Upper lobe of left lung (tissue), 6 donors: ENCODE results near the gene CUTC. TPM values are rescaled to one million over a fixed set of nuclear protein-coding genes. Genes with fewer than 3 reads are reported as not detected.

ENCODE experiments used
- ATAC-seq, 2 donors: fragments of 200-7000 bp; cut with Tn5 transposase; one replicate each; pipeline ENCODE4 v1.9.1; 2022; ENCODE audit warnings: mild to moderate bottlenecking in 2 of 2, moderate library complexity in 2 of 2; ENCODE audit not compliant: low FRiP score in 2 of 2
- DNase-seq, 2 donors: peaks; one replicate each; pipeline ENCODE4 v3.0.0-alpha.2; 2019 to 2020
- H3K27ac ChIP-seq, 4 donors: fragments of 200-600 bp; sonication (generic); one replicate each; pipeline ENCODE4 v1.5.1; 2016 to 2019
- H3K27me3 ChIP-seq, 4 donors: fragments of 200-600 bp; sonication (generic); one replicate each; pipeline ENCODE4 v1.5.1; 2017 to 2019
- H3K36me3 ChIP-seq, 4 donors: fragments of 200-600 bp; sonication (generic); one replicate each; pipeline ENCODE4 v1.5.1; 2016 to 2019
- H3K4me1 ChIP-seq, 4 donors: fragments of 200-600 bp; sonication (generic); one replicate each; pipeline ENCODE4 v1.5.1; 2018 to 2019
- H3K4me3 ChIP-seq, 4 donors: fragments of 200-600 bp; sonication (generic); one replicate each; pipeline ENCODE4 v1.5.1; 2017 to 2019; ENCODE audit warnings: mild to moderate bottlenecking in 2 of 4, moderate library complexity in 1 of 4
- H3K9me3 ChIP-seq, 4 donors: fragments of 200-600 bp; sonication (generic); one replicate each; pipeline ENCODE4 v1.5.1; 2018 to 2019
- EP300 ChIP-seq, 4 donors: sonication (generic); formaldehyde crosslinking; IDR thresholded peaks; one replicate each; pipeline ENCODE4 v1.5.1; 2017; ENCODE audit warnings: antibody characterized with exemption in 4 of 4, control low read depth in 2 of 4
- POLR2A ChIP-seq, 4 donors: fragments of 450-650 bp; IDR thresholded peaks; one replicate each; pipeline ENCODE4 v1.5.1; 2016 to 2017; ENCODE audit warnings: antibody characterized with exemption in 4 of 4, mild to moderate bottlenecking in 2 of 4
- POLR2AphosphoS5 ChIP-seq, 2 donors: sonication (generic); formaldehyde crosslinking; IDR thresholded peaks; one replicate each; pipeline ENCODE4 v1.5.1; 2017; ENCODE audit warnings: antibody characterized with exemption in 2 of 2
- WGBS, 2 donors: methylation state at CpG; one replicate each; pipeline ENCODE4 v1.1.5; 2017 to 2018; 5-methylcytosine and 5-hydroxymethylcytosine counted together
- total RNA-seq, 6 donors: library from RNA; depleted of rRNA in 4 of 6; stranded (reverse); fragments of >200 nt in 4 of 6; gene quantifications; one replicate each; pipeline versions ENCODE4 v1.1.0 to v1.2.1, GENCODE V29; 2016 to 2021
- TF ChIP-seq, protein P1 (sequence below), 6 experiments: fragments of 450-650 bp in 4 of 6; fragments of 200-600 bp in 2 of 6; sonication (generic) in 2 of 6; IDR thresholded peaks; one replicate each; pipeline ENCODE4 v1.5.1; 2016 to 2019; ENCODE audit warnings: antibody characterized with exemption in 6 of 6
- donor health status: DM: no; HTN: no; CAD: no; lungs with moderate emphysema.
- donor health status: DM: no; HTN: yes; CAD: no; lungs with severe emphysema.

Gene CUTC
- total RNA-seq, 6 donors from 2014 or later, result 10.7 to 35.6 (median 15.8) TPM

DNA sequence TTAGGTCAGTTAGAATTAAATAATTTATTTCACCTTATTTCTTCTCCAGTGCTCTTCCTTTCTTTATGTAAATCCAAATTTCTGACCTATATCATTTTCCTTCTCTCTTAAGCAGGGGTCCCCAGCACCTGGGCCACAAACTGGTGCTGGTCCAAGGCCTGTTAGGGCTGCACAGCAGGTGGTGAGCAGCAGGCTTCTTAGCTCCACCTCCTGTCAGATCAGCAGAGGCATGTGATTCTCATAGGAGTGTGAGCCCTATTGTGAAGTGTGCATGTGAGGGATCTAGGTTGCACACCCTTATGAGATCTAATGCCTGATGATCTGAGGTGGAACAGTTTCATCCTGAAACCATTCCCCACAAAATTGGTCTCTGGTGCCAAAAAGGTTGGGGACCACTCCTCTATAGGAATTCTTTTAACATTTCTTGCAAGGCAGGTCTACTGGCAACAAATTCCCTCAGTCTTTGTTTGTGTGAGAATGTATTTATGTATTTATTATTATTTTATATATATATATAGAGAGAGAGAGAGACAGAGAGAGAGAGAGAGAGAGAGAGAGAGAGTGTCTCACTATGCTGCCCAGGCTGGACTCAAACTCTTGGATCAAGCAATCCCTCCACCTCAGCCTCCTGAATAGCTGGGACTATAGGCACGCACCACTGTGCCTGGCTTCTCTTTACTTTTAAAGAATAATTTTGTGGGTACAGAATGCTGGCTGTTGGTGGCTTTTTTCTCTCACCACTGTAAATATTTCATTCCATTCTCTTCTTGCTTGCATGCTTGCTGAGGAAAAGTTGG lies 46.1 kb downstream of the CUTC start:
- no peaks in the 10 kb centered on the region for H3K9me3 ChIP-seq

GRCh38 chr10:99779335-99779734 lies 47.3 kb downstream of the CUTC start:
- H3K27ac ChIP-seq, result peak overlapping the region in 3 of 4 donors; percentile 28 to 57 (median 40)
- H3K36me3 ChIP-seq, result no peaks in the 10 kb centered on the region
- 14 to 26% methylated on average over 4 of the region's 4 CpGs for WGBS, 2 donors
- TF ChIP-seq POLR2A (IDR thresholded peaks at IDR 0.05) (no peak), EP300 (IDR thresholded peaks at IDR 0.05) (no peak), POLR2AphosphoS5 (IDR thresholded peaks at IDR 0.05) (no peak)
- TF ChIP-seq, protein P1, sequence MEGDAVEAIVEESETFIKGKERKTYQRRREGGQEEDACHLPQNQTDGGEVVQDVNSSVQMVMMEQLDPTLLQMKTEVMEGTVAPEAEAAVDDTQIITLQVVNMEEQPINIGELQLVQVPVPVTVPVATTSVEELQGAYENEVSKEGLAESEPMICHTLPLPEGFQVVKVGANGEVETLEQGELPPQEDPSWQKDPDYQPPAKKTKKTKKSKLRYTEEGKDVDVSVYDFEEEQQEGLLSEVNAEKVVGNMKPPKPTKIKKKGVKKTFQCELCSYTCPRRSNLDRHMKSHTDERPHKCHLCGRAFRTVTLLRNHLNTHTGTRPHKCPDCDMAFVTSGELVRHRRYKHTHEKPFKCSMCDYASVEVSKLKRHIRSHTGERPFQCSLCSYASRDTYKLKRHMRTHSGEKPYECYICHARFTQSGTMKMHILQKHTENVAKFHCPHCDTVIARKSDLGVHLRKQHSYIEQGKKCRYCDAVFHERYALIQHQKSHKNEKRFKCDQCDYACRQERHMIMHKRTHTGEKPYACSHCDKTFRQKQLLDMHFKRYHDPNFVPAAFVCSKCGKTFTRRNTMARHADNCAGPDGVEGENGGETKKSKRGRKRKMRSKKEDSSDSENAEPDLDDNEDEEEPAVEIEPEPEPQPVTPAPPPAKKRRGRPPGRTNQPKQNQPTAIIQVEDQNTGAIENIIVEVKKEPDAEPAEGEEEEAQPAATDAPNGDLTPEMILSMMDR (IDR thresholded peaks at IDR 0.05), result no peak
- DNase-seq (no peak), ATAC-seq (peak; percentile 33 to 73)
- H3K4me1 ChIP-seq, result peaks cover 3 to 5% (median 4%) of the 10 kb centered on the region in 4 donors
- no peaks in the 10 kb centered on the region for H3K9me3 ChIP-seq
- H3K27me3 ChIP-seq, result no peaks in the 10 kb centered on the region
- H3K4me3 ChIP-seq, result no peak overlapping the region

More for the DNA sequence above, 46.1 kb downstream of the CUTC start:
- Histone ChIP-seq H3K4me3 (no peak overlapping the region), H3K36me3 (no peaks in the 10 kb centered on the region), H3K27me3 (no peaks in the 10 kb centered on the region), H3K4me1 (peaks cover 3 to 5% (median 4%) of the 10 kb centered on the region in 4 donors), H3K27ac (no peak overlapping the region)
- ATAC-seq, result no peak
- WGBS, 2 donors, result 89 to 93% methylated on average over 1 of the region's 1 CpG
- TF ChIP-seq POLR2A (IDR thresholded peaks at IDR 0.05) (no peak), POLR2AphosphoS5 (IDR thresholded peaks at IDR 0.05) (no peak), EP300 (IDR thresholded peaks at IDR 0.05) (no peak)
- TF ChIP-seq, protein P1 (IDR thresholded peaks at IDR 0.05), result no peak
- DNase-seq, result no peak

DNA sequence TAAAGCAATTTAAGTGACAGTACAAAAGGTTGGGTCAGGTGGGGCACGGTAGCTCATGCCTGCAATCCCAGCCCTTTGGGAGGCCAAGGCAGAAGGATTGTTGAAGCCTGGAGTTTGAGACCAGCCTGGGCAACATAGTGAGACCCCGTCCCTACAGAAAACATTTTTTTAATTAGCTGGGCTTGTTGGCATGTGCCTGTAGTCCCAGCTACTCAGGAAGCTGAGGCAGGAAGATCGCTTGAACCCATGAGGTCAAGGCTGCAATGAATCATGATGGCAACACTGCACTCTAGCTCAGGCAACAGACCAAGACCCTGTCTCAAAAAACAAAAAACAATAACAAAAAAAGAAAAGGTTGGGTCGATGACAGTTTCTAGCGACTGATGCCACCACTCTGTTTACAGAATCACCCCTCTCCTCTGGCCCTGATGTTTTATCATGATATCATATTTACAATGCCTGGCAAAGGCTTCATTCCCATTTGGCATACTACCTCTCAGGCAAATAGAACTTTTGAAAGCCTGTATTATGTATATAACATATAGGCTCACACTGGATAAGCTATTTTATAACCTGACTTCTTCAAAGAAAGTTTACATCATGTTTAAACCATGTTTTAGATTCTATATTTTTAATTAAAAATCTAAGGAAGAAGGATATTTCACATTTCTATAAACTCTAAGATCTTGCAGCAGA lies 49.8 kb downstream of the CUTC start:
- H3K36me3 ChIP-seq, result no peaks in the 10 kb centered on the region
- no peak for TF ChIP-seq POLR2A (IDR thresholded peaks at IDR 0.05)
- TF ChIP-seq, protein P1 (IDR thresholded peaks at IDR 0.05), result no peak
- no peak for TF ChIP-seq POLR2AphosphoS5 (IDR thresholded peaks at IDR 0.05)
- TF ChIP-seq EP300 (IDR thresholded peaks at IDR 0.05), result no peak
- ATAC-seq, result no peak
- H3K4me1 ChIP-seq, result peaks cover 3 to 5% (median 4%) of the 10 kb centered on the region in 4 donors
- H3K27me3 ChIP-seq, result no peaks in the 10 kb centered on the region
- 78 to 88% methylated on average over 5 of the region's 5 CpGs for WGBS, 2 donors
- H3K9me3 ChIP-seq, result no peaks in the 10 kb centered on the region
- no peak overlapping the region for H3K4me3 ChIP-seq
- H3K27ac ChIP-seq, result no peak overlapping the region
- DNase-seq, result no peak

GRCh38 chr10:99782447-99783286 lies 50.6 kb downstream of the CUTC start, which contains the start of gene ABCC2:
ABCC2 (plus strand) TSS chr10:99782640; CDS start chr10:99782845, 205 bp downstream.
- no peaks in the 10 kb centered on the region for H3K9me3 ChIP-seq
- ATAC-seq (no peak), DNase-seq (no peak)
- TF ChIP-seq POLR2A (IDR thresholded peaks at IDR 0.05), result no peak
- TF ChIP-seq, protein P1 (IDR thresholded peaks at IDR 0.05), result no peak
- TF ChIP-seq POLR2AphosphoS5 (IDR thresholded peaks at IDR 0.05), result no peak
- TF ChIP-seq EP300 (IDR thresholded peaks at IDR 0.05), result no peak
- H3K4me3 ChIP-seq, result no peak within 1 kb of the TSS
- no peaks in the 10 kb centered on the region for H3K36me3 ChIP-seq
- peaks cover 3 to 5% (median 4%) of the 10 kb centered on the region in 4 donors for H3K4me1 ChIP-seq
- H3K27ac ChIP-seq, result no peak within 1 kb of the TSS
- 83 to 92% methylated on average over 7 of the region's 7 CpGs for WGBS, 2 donors
- H3K27me3 ChIP-seq, result no peaks in the 10 kb centered on the region
